Stomach (tissue), 9 donors: Measurements from ENCODE around the gene RCE1. TPM values are rescaled to one million over a fixed set of nuclear protein-coding genes. Genes with fewer than 3 reads are reported as not detected.
A peak's percentile ranks its signal among the peaks of the same experiment; 100 is the strongest.

Source experiments
- DNase-seq, 2 donors: peaks; one replicate each; pipeline versions ENCODE4 v3.0.0 to v3.0.0-alpha.2; 2013 to 2019
- H3K27ac ChIP-seq, 5 donors: fragments of 200-600 bp in 4 of 5; sonication (generic) in 4 of 5; one replicate each; pipeline ENCODE4 v1.5.1; 2013 to 2019; ENCODE audit warnings: mild to moderate bottlenecking in 1 of 5, moderate library complexity in 1 of 5
- H3K27me3 ChIP-seq, 3 donors: fragments of 200-600 bp; sonication (generic); one replicate each; pipeline ENCODE4 v1.5.1; 2017 to 2019; ENCODE audit warnings: mixed run types in 1 of 3
- H3K36me3 ChIP-seq, 4 donors: fragments of 200-600 bp; sonication (generic); 1 replicate in 3 of 4; 2 replicates in 1 of 4; pipeline ENCODE4 v1.5.1; 2016 to 2019
- H3K4me1 ChIP-seq, 4 donors: fragments of 200-600 bp; sonication (generic); one replicate each; pipeline ENCODE4 v1.5.1; 2016 to 2019
- H3K4me3 ChIP-seq, 4 donors: fragments of 200-600 bp; sonication (generic) in 3 of 4; one replicate each; pipeline ENCODE4 v1.5.1; 2016 to 2019; ENCODE audit warnings: mild to moderate bottlenecking in 1 of 4
- H3K9me3 ChIP-seq, 4 donors: fragments of 200-600 bp; sonication (generic); one replicate each; pipeline ENCODE4 v1.5.1; 2016 to 2019
- EP300 ChIP-seq: sonication (generic); formaldehyde crosslinking; IDR thresholded peaks from one replicate; pipeline ENCODE4 v1.6.1; 2017; ENCODE audit warnings: antibody characterized with exemption
- POLR2A ChIP-seq, 4 donors: fragments of 450-650 bp; IDR thresholded peaks; one replicate each; pipeline ENCODE4 v1.6.1; 2016; ENCODE audit warnings: antibody characterized with exemption in 4 of 4, control low read depth in 2 of 4, mild to moderate bottlenecking in 1 of 4, moderate library complexity in 1 of 4
- POLR2AphosphoS5 ChIP-seq, 3 donors: sonication (generic); formaldehyde crosslinking; IDR thresholded peaks; one replicate each; pipeline ENCODE4 v1.6.1; 2016; ENCODE audit warnings: antibody characterized with exemption in 3 of 3
- WGBS, 5 donors: extraction: QIAGEN DNeasy Blood & Tissue Kit in 3 of 5; methylation state at CpG; one replicate each; pipeline versions ENCODE4 v1.1.5 to v1.1.7; 2013 to 2018; 5-methylcytosine and 5-hydroxymethylcytosine counted together
- intact Hi-C: fragments of 100-400 bp; cut with DNase I; formaldehyde crosslinking; loops from one replicate; pipeline ENCODE4 v1.15.1; 2023; ENCODE audit warnings: low total_unique reads
- polyA plus RNA-seq, 3 donors: library from polyadenylated mRNA; stranded (reverse); fragments of 200-250 nt; gene quantifications; one replicate each; pipeline ENCODE4 v1.2.3, GENCODE V29; 2013
- total RNA-seq, 5 donors: library from RNA; depleted of rRNA; stranded (reverse); fragments of >200 nt; gene quantifications; one replicate each; pipeline versions ENCODE4 v1.1.0 to v1.2.3, GENCODE V29; 2014 to 2016
- TF ChIP-seq, protein P1 (sequence below), 7 experiments: fragments of 450-650 bp in 4 of 7; fragments of 200-600 bp in 3 of 7; sonication (generic) in 3 of 7; IDR thresholded peaks; one replicate each; pipeline ENCODE4 v1.5.1; 2016 to 2019; ENCODE audit warnings: antibody characterized with exemption in 7 of 7, control low read depth in 2 of 7, mild to moderate bottlenecking in 1 of 7
- donor health status: healthy with polysubstance abuse.
- donor health status: Bipolar disorder and iron deficiency.
- donor health status: healthy.

Gene RCE1
- total and polyA plus RNA-seq, 8 donors, result 0.58 to 124 (median 14.7) TPM

- H3K4me1 ChIP-seq, result peaks cover 26 to 50% (median 43%) of the 10 kb centered on the region in 4 donors
- intact Hi-C loops, result no loop called here
- peak overlapping the region; percentile 69 to 99 (median 96) for H3K4me3 ChIP-seq
- H3K9me3 ChIP-seq, result no peaks in the 10 kb centered on the region
- peaks cover 20 to 54% (median 52%) of the 10 kb centered on the region in 4 donors for H3K36me3 ChIP-seq
- no peaks in the 10 kb centered on the region for H3K27me3 ChIP-seq
- TF ChIP-seq POLR2A (IDR thresholded peaks at IDR 0.05) (no peak), EP300 (no peak), POLR2AphosphoS5 (IDR thresholded peaks at IDR 0.05) (no peak)
- TF ChIP-seq, protein P1, sequence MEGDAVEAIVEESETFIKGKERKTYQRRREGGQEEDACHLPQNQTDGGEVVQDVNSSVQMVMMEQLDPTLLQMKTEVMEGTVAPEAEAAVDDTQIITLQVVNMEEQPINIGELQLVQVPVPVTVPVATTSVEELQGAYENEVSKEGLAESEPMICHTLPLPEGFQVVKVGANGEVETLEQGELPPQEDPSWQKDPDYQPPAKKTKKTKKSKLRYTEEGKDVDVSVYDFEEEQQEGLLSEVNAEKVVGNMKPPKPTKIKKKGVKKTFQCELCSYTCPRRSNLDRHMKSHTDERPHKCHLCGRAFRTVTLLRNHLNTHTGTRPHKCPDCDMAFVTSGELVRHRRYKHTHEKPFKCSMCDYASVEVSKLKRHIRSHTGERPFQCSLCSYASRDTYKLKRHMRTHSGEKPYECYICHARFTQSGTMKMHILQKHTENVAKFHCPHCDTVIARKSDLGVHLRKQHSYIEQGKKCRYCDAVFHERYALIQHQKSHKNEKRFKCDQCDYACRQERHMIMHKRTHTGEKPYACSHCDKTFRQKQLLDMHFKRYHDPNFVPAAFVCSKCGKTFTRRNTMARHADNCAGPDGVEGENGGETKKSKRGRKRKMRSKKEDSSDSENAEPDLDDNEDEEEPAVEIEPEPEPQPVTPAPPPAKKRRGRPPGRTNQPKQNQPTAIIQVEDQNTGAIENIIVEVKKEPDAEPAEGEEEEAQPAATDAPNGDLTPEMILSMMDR (IDR thresholded peaks at IDR 0.05), result no peak
- DNase-seq, result peak in 1 of 2 donors; percentile 3
- 12 to 21% (median 16%) methylated on average over 12 to 16 of the region's 16 CpGs for WGBS, 5 donors
- peak overlapping the region; percentile 97 to 99 (median 98) for H3K27ac ChIP-seq
Measured at GRCh38 chr11:66843776-66844495, 695 bp downstream of the RCE1 start.

DNA sequence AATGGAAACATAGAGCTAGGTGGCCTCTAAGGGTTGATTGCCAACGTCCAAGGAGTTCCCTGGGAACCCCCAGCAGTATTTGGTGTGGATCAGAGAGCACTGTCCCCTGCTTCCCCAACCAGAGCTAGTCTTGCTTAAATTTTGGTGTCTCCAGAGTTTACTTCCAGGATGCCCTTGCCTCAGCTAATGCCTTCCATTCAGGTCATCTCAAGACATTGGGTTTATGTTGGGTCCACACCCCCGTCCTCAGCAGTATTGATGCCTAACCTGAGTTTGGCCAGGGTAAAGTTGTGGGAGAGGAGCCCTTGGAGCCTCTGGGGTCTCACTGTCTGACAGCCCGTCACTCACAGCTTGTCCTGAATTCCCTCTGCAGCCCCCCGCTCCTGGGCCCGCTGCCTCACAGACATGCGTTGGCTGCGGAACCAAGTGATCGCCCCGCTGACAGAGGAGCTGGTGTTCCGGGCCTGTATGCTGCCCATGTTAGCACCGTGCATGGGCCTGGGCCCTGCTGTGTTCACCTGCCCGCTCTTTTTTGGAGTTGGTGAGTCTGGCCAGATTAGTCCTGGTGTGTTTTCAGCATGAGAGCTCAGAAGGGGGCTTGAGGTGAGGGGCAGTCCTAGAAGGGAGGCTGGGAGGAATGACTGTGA lies 1.4 kb downstream of the RCE1 start:
- Histone ChIP-seq H3K4me1 (peaks cover 26 to 48% (median 43%) of the 10 kb centered on the region in 4 donors), H3K27ac (peak overlapping the region in 3 of 5 donors; percentile 97 to 99 (median 98)), H3K4me3 (peak overlapping the region in 3 of 4 donors; percentile 69 to 99 (median 92)), H3K27me3 (no peaks in the 10 kb centered on the region), H3K9me3 (no peaks in the 10 kb centered on the region), H3K36me3 (peaks cover 21 to 57% (median 53%) of the 10 kb centered on the region in 4 donors)
- TF ChIP-seq EP300, result no peak
- DNase-seq, result peak; percentile 5 to 23
- intact Hi-C loops, result no loop called here
- 81 to 90% (median 88%) methylated on average over 3 to 12 of the region's 12 CpGs for WGBS, 5 donors

- DNase-seq, result peak; percentile 4 to 17
- H3K36me3 ChIP-seq, result peaks cover 21 to 53% (median 50%) of the 10 kb centered on the region in 4 donors
- peaks cover 26 to 43% (median 39%) of the 10 kb centered on the region in 4 donors for H3K4me1 ChIP-seq
- WGBS, 5 donors, result 85 to 94% (median 86%) methylated on average over 15 of the region's 15 CpGs
- no peak overlapping the region for H3K4me3 ChIP-seq
- H3K27ac ChIP-seq, result no peak overlapping the region
- no peaks in the 10 kb centered on the region for H3K9me3 ChIP-seq
- no peaks in the 10 kb centered on the region for H3K27me3 ChIP-seq
- TF ChIP-seq, protein P1 (IDR thresholded peaks at IDR 0.05), result no peak
- TF ChIP-seq POLR2AphosphoS5 (IDR thresholded peaks at IDR 0.05), result no peak
- TF ChIP-seq POLR2A (IDR thresholded peaks at IDR 0.05), result no peak
- TF ChIP-seq EP300, result no peak
- intact Hi-C loops, result no loop called here
Measured at GRCh38 chr11:66845143-66845875, 2.1 kb downstream of the RCE1 start.

GRCh38 chr11:66845876-66846212 lies 2.6 kb downstream of the RCE1 start:
- no peaks in the 10 kb centered on the region for H3K9me3 ChIP-seq
- WGBS, 5 donors, result 81 to 92% (median 85%) methylated on average over 9 of the region's 9 CpGs
- no peaks in the 10 kb centered on the region for H3K27me3 ChIP-seq
- H3K36me3 ChIP-seq, result peaks cover 21 to 53% (median 51%) of the 10 kb centered on the region in 4 donors
- TF ChIP-seq POLR2A (IDR thresholded peaks at IDR 0.05), result no peak
- no peak for TF ChIP-seq EP300
- TF ChIP-seq, protein P1 (IDR thresholded peaks at IDR 0.05), result no peak
- no peak for TF ChIP-seq POLR2AphosphoS5 (IDR thresholded peaks at IDR 0.05)
- peak; percentile 2 to 21 for DNase-seq
- H3K4me1 ChIP-seq, result peaks cover 26 to 43% (median 34%) of the 10 kb centered on the region in 4 donors
- no peak overlapping the region for H3K4me3 ChIP-seq
- H3K27ac ChIP-seq, result no peak overlapping the region
- intact Hi-C loops, result no loop called here
